ENCODE results near the gene TYMS.

The TYMS gene

GRCh38 chr18:712401-713134 is 55.1 kb downstream of the TYMS start, which contains the start of gene ENOSF1:
Gene ENOSF1 (minus strand): TSS chr18:712630. CDS start chr18:712587, 43 bp downstream.
- no peak for FAIRE-seq

- FAIRE-seq: no peak
These were observed 55.7 kb downstream of the TYMS start for GRCh38 chr18:713135-713490.

GRCh38 chr18:715626-716025 is 58.2 kb downstream of the TYMS start:
- no peak for FAIRE-seq

GRCh38 chr18:717003-717402 is 59.5 kb downstream of the TYMS start:
- FAIRE-seq: no peak
